H1 (cell line): Measurements from ENCODE around the gene KCNE4. TPM values are rescaled to one million over a fixed set of nuclear protein-coding genes. Genes with fewer than 3 reads are reported as not detected.

Experiments
- CTCF ChIA-PET: fragments of 300-600 bp; sonication (Branson Sonifier 250); formaldehyde crosslinking; loops from one replicate; lab custom pipeline; 2021; ENCODE audit not compliant: partially characterized antibody; lab: Charles Lee
- POLR2A ChIA-PET: fragments of 300-600 bp; sonication (Branson Sonifier 250); formaldehyde crosslinking; loops from one replicate; lab custom pipeline; 2021; ENCODE audit warnings: inconsistent platforms; ENCODE audit not compliant: partially characterized antibody; lab: Charles Lee
- DNase-seq, 2 experiments: peaks; one replicate each; pipeline versions ENCODE4 v3.0.0 to v3.0.0-alpha.2; 2010 to 2022; ENCODE audit warnings: low spot score in 2 of 2, low read depth in 1 of 2, mixed read lengths in 1 of 2
- FAIRE-seq: peaks from 2 replicates; lab custom pipeline; 2011; peaks lifted over from hg19 to GRCh38; lab: Jason Lieb, UNC
- H2AFZ ChIP-seq: 2 replicates; pipeline ENCODE4 v1.8.1; 2012; ENCODE audit warnings: low read length, inconsistent platforms
- H2AK5ac ChIP-seq: 2 replicates; pipeline ENCODE4 v1.6.1; 2013; ENCODE audit warnings: low read depth, low read length
- H2BK120ac ChIP-seq: replicated peaks from 2 replicates; pipeline ENCODE3; 2013; ENCODE audit warnings: low read depth, low read length, inconsistent platforms
- H2BK12ac ChIP-seq: 2 replicates; pipeline ENCODE4 v1.6.1; 2013; ENCODE audit warnings: low read depth, low read length
- H2BK15ac ChIP-seq: 2 replicates; pipeline ENCODE4 v1.6.1; 2013; ENCODE audit warnings: low read length
- H2BK20ac ChIP-seq: 2 replicates; pipeline ENCODE4 v1.6.1; 2013; ENCODE audit warnings: low read length
- H2BK5ac ChIP-seq: 2 replicates; pipeline ENCODE4 v1.6.1; 2013; ENCODE audit warnings: low read depth, low read length
- H3K14ac ChIP-seq: 2 replicates; pipeline ENCODE4 v1.6.1; 2013; ENCODE audit warnings: inconsistent platforms; ENCODE audit not compliant: insufficient read length
- H3K18ac ChIP-seq: 2 replicates; pipeline ENCODE4 v1.6.1; 2013; ENCODE audit warnings: low read length; ENCODE audit errors: extremely low read depth
- H3K23ac ChIP-seq: 2 replicates; pipeline ENCODE4 v1.6.1; 2013; ENCODE audit warnings: inconsistent platforms; ENCODE audit not compliant: insufficient read length
- H3K23me2 ChIP-seq: 2 replicates; pipeline ENCODE4 v1.6.1; 2013; ENCODE audit warnings: low read depth, low read length
- H3K27ac ChIP-seq: 2 replicates; pipeline ENCODE4 v1.6.1; 2011; ENCODE audit warnings: low read depth, low read length, inconsistent platforms
- H3K27me3 ChIP-seq, 4 experiments: replicated peaks in 1 of 4; 1 replicate in 1 of 4; 2 replicates in 3 of 4; pipeline versions ENCODE4 v1.6.1 to v1.8.1; 2011 to 2013; ENCODE audit warnings: low read length in 3 of 4, mild to moderate bottlenecking in 3 of 4, inconsistent platforms in 2 of 4, mixed read lengths in 2 of 4, moderate library complexity in 1 of 4; ENCODE audit not compliant: control insufficient read depth in 3 of 4, insufficient read depth in 3 of 4; ENCODE audit errors: extremely low read depth in 1 of 4
- H3K36me3 ChIP-seq, 4 experiments: 2 replicates each; pipeline versions ENCODE4 v1.6.1 to v1.8.1; 2011 to 2013; ENCODE audit warnings: mild to moderate bottlenecking in 4 of 4, low read length in 3 of 4, moderate library complexity in 2 of 4, control low read depth in 1 of 4, inconsistent platforms in 1 of 4; ENCODE audit not compliant: insufficient read depth in 4 of 4, control insufficient read depth in 2 of 4
- H3K4ac ChIP-seq: replicated peaks from 2 replicates; pipeline ENCODE3; 2013; ENCODE audit warnings: low read length, low read depth, mixed read lengths, inconsistent platforms; ENCODE audit not compliant: insufficient read length
- H3K4me1 ChIP-seq, 4 experiments: replicated peaks in 1 of 4; 1 replicate in 1 of 4; 2 replicates in 3 of 4; pipeline versions ENCODE4 v1.6.1 to v1.8.1; 2011 to 2013; ENCODE audit warnings: low read length in 3 of 4, inconsistent platforms in 2 of 4, mixed read lengths in 1 of 4; ENCODE audit not compliant: insufficient read depth in 4 of 4, control insufficient read depth in 3 of 4
- H3K4me2 ChIP-seq, 2 experiments: 2 replicates each; pipeline versions ENCODE4 v1.6.1 to v1.8.1; 2011 to 2013; ENCODE audit warnings: low read depth in 2 of 2, low read length in 2 of 2, control low read depth in 1 of 2, inconsistent platforms in 1 of 2, mild to moderate bottlenecking in 1 of 2; ENCODE audit not compliant: insufficient read depth in 1 of 2
- H3K4me3 ChIP-seq, 4 experiments: fragments of 200-600, 300-600 bp in 1 of 4; sonication (generic), shearing (Covaris generic), sonication (Bioruptor Twin) in 1 of 4; 2 replicates each; pipeline versions ENCODE4 v1.5.1 to v1.8.1; 2011 to 2016; ENCODE audit warnings: low read length in 4 of 4, low read depth in 3 of 4, control low read depth in 2 of 4, inconsistent platforms in 2 of 4, mild to moderate bottlenecking in 2 of 4, mixed read lengths in 1 of 4, moderate library complexity in 1 of 4; ENCODE audit not compliant: insufficient read depth in 2 of 4; ENCODE audit errors: extremely low read depth in 1 of 4
- H3K56ac ChIP-seq: replicated peaks from 2 replicates; pipeline ENCODE3; 2013; ENCODE audit warnings: low read depth, mild to moderate bottlenecking, mixed read lengths, low read length, inconsistent platforms; ENCODE audit not compliant: insufficient read length
- H3K79me1 ChIP-seq: 2 replicates; pipeline ENCODE4 v1.6.1; 2013; ENCODE audit warnings: low read depth, low read length, control low read depth
- H3K79me2 ChIP-seq, 2 experiments: 2 replicates each; pipeline versions ENCODE4 v1.6.1 to v1.8.1; 2012 to 2013; ENCODE audit warnings: low read length in 2 of 2, mild to moderate bottlenecking in 2 of 2, inconsistent platforms in 1 of 2; ENCODE audit not compliant: insufficient read depth in 2 of 2, control insufficient read depth in 1 of 2
- H3K9ac ChIP-seq, 4 experiments: replicated peaks in 1 of 4; 1 replicate in 1 of 4; 2 replicates in 3 of 4; pipeline versions ENCODE4 v1.6.1 to v1.8.1; 2011 to 2013; ENCODE audit warnings: low read depth in 3 of 4, low read length in 3 of 4, control low read depth in 2 of 4, mild to moderate bottlenecking in 2 of 4, moderate library complexity in 2 of 4, inconsistent platforms in 1 of 4; ENCODE audit errors: extremely low read depth in 1 of 4
- H3K9me3 ChIP-seq, 2 experiments: 2 replicates each; pipeline versions ENCODE4 v1.6.1 to v1.8.1; 2012 to 2013; ENCODE audit warnings: mild to moderate bottlenecking in 2 of 2, moderate library complexity in 2 of 2, control low read depth in 1 of 2, inconsistent platforms in 1 of 2, low read depth in 1 of 2, low read length in 1 of 2, mixed read lengths in 1 of 2; ENCODE audit not compliant: insufficient read depth in 2 of 2
- H4K20me1 ChIP-seq, 2 experiments: replicated peaks in 1 of 2; 2 replicates each; pipeline versions ENCODE3 to v1.8.1; 2011 to 2013; ENCODE audit warnings: inconsistent platforms in 2 of 2, low read length in 2 of 2, mild to moderate bottlenecking in 1 of 2; ENCODE audit not compliant: insufficient read depth in 2 of 2, control insufficient read depth in 1 of 2
- H4K5ac ChIP-seq: 2 replicates; pipeline ENCODE4 v1.6.1; 2013; ENCODE audit warnings: low read length, low read depth, mixed read lengths, inconsistent platforms; ENCODE audit not compliant: insufficient read length
- H4K8ac ChIP-seq: 2 replicates; pipeline ENCODE4 v1.8.0; 2013; ENCODE audit warnings: mild to moderate bottlenecking, moderate library complexity, low read length, inconsistent platforms; ENCODE audit not compliant: insufficient read depth; ENCODE audit errors: extremely low read depth
- H4K91ac ChIP-seq: replicated peaks from 2 replicates; pipeline ENCODE3; 2013; ENCODE audit warnings: low read length, mixed read lengths, inconsistent platforms; ENCODE audit not compliant: insufficient read length
- ATF2 ChIP-seq: IDR thresholded peaks from 2 replicates; pipeline ENCODE4 v1.6.1; 2012; ENCODE audit warnings: low read length, inconsistent platforms
- CBX5 ChIP-seq: fragments of 300-800, 300-1000 bp; sonication (generic); IDR thresholded peaks from 2 replicates; pipeline ENCODE4 v1.7.1; 2016; ENCODE audit warnings: antibody characterized with exemption, low read length, low read depth
- CBX8 ChIP-seq: fragments of 300-800, 300-1000 bp; sonication (generic); IDR thresholded peaks from 2 replicates; pipeline ENCODE4 v1.7.1; 2016; ENCODE audit warnings: low read depth, low read length, borderline replicate concordance
- EGR1 ChIP-seq: IDR thresholded peaks from 2 replicates; pipeline ENCODE4 v1.6.1; 2011; ENCODE audit warnings: low read depth, low read length, borderline replicate concordance
- HDAC2 ChIP-seq, 2 experiments: fragments of 300-600 bp in 1 of 2; sonication (generic) in 1 of 2; IDR thresholded peaks; 2 replicates each; pipeline ENCODE4 v1.6.1; 2011 to 2012; ENCODE audit warnings: low read depth in 2 of 2, low read length in 2 of 2, mild to moderate bottlenecking in 2 of 2, moderate library complexity in 2 of 2, borderline replicate concordance in 1 of 2, inconsistent platforms in 1 of 2
- JUN ChIP-seq: IDR thresholded peaks from 2 replicates; pipeline ENCODE4 v1.6.1; 2011; ENCODE audit warnings: low read depth, mild to moderate bottlenecking, improper control_type of control experiment, low read length
- KDM1A ChIP-seq: fragments of 200-600, 300-600 bp; sonication (generic); IDR thresholded peaks from 2 replicates; pipeline ENCODE4 v1.7.1; 2016; ENCODE audit warnings: mild to moderate bottlenecking, low read length, borderline replicate concordance
- KDM4A ChIP-seq: IDR thresholded peaks from one replicate; pipeline ENCODE4 v1.7.1; 2012; ENCODE audit warnings: low read depth, mild to moderate bottlenecking, moderate library complexity, low read length, inconsistent platforms; ENCODE audit not compliant: severe bottlenecking
- POLR2A ChIP-seq, 2 experiments: IDR thresholded peaks; 1 replicate in 1 of 2; 2 replicates in 1 of 2; pipeline ENCODE4 v1.6.1; 2011; ENCODE audit warnings: low read depth in 2 of 2, low read length in 2 of 2, mild to moderate bottlenecking in 2 of 2; ENCODE audit errors: control extremely low read depth in 1 of 2
- POLR2AphosphoS5 ChIP-seq: IDR thresholded peaks from 2 replicates; pipeline ENCODE4 v1.6.1; 2011; ENCODE audit warnings: low read depth, low read length
- SP2 ChIP-seq: IDR thresholded peaks from 2 replicates; pipeline ENCODE4 v1.6.1; 2012; ENCODE audit warnings: mild to moderate bottlenecking, low read length, inconsistent platforms
- TEAD4 ChIP-seq: IDR thresholded peaks from 2 replicates; pipeline ENCODE4 v1.6.1; 2012; ENCODE audit warnings: low read depth, low read length, inconsistent platforms, mixed read lengths
- YY1 ChIP-seq: IDR thresholded peaks from 2 replicates; pipeline ENCODE4 v1.6.1; 2011; ENCODE audit warnings: low read depth, mild to moderate bottlenecking, low read length
- ZNF274 ChIP-seq: IDR thresholded peaks from 2 replicates; pipeline ENCODE4 v1.7.0; 2012; ENCODE audit warnings: low read length, borderline replicate concordance; ENCODE audit errors: extremely low read depth
- WGBS, 2 experiments: shearing (Covaris generic) in 1 of 2; methylation state at CpG; one replicate each; pipeline versions ENCODE4 v1.1.6 to v1.1.7; 2013 to 2015; ENCODE audit warnings: low lambda C conversion rate in 2 of 2, mixed read lengths in 2 of 2, inconsistent platforms in 1 of 2, low coverage in 1 of 2, missing lambda C conversion rate in 1 of 2; ENCODE audit not compliant: insufficient replicate concordance in 2 of 2, insufficient coverage in 1 of 2, insufficient read length in 1 of 2; ENCODE audit errors: extremely low coverage in 1 of 2, missing lambda C conversion rate in 1 of 2; 5-methylcytosine and 5-hydroxymethylcytosine counted together
- polyA plus RNA-seq, 7 experiments: library from polyadenylated mRNA; depleted of rRNA in 3 of 7; stranded (reverse) in 5 of 7; unstranded in 2 of 7; fragments of >200 nt in 5 of 7; fragments of 200-250 nt in 2 of 7; gene quantifications; 1 replicate in 5 of 7; 2 replicates in 1 of 7; 4 replicates in 1 of 7; pipeline versions ENCODE4 v1.2.1 to v1.2.3, GENCODE V29; 2011 to 2013; ENCODE audit warnings: missing spikeins in 2 of 7, mixed read lengths in 2 of 7
- total RNA-seq: library from RNA; stranded (reverse); fragmentation: NEBNext Ultra II Directional; extraction: Animal tissue kit (Norgen Biotek cat#: 25700); gene quantifications from 2 replicates; pipeline ENCODE4 v1.2.1, GENCODE V29; 2021

KCNE4 gene
- total and polyA plus RNA-seq, 2 of the 8 experiments (the other 6 are each of a cell fraction or from before 2014, with no cell fraction given): 0.08 to 0.09 TPM

DNA sequence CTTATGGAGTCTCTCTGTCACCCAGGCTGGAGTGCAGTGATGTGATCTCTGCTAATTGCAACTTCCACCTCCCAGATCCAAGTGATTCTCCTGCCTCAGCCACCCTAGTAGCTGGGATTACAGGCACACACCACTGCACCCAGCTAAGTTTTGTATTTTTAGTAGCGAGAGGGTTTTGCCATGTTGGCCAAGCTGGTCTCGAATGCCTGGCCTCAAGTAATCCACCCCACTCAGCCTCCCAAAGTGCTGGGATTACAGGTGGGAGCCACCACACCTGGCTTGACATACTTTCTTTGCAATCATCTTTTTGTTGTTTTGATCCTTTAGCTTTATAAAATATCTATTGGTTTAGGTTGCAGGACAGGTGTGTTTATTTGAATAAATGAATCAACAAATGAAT lies 9.7 kb upstream of the KCNE4 start:
- peaks cover 0 to 16% (median 8%) of the 10 kb centered on the region in 4 experiments for H3K4me1 ChIP-seq
- ChIA-PET POLR2A (no interaction called here), CTCF (no interaction called here)
- no peak overlapping the region for H4K91ac ChIP-seq
- H2BK15ac ChIP-seq: no peak overlapping the region
- H2BK12ac ChIP-seq: no peak overlapping the region
- WGBS, 2 experiments: 76% methylated on average over 2 of the region's 2 CpGs; no CpG with 5 or more reads in 1 of the 2 experiments
- no peak overlapping the region for H3K56ac ChIP-seq
- no peak for DNase-seq
- no peaks in the 10 kb centered on the region for H4K20me1 ChIP-seq
- no peak for FAIRE-seq
- H3K9ac ChIP-seq: no peak overlapping the region
- H2BK120ac ChIP-seq: no peak overlapping the region
- no peak overlapping the region for H3K4me2 ChIP-seq
- H3K79me1 ChIP-seq: no peaks in the 10 kb centered on the region
- no peak overlapping the region for H3K27ac ChIP-seq
- H4K5ac ChIP-seq: no peak overlapping the region
- no peak overlapping the region for H4K8ac ChIP-seq
- H2AFZ ChIP-seq: no peak overlapping the region
- H3K27me3 ChIP-seq: no peaks in the 10 kb centered on the region
- no peaks in the 10 kb centered on the region for H3K36me3 ChIP-seq
- 0 out of 4 replicates have a peak, but pooled peaks cover 0 to 3% of the 10 kb centered on the region in 2 experiments for H3K9me3 ChIP-seq
- no peak overlapping the region for H2AK5ac ChIP-seq
- H3K18ac ChIP-seq: no peak overlapping the region
- H3K14ac ChIP-seq: no peak overlapping the region
- H3K79me2 ChIP-seq: no peaks in the 10 kb centered on the region
- no peaks in the 10 kb centered on the region for H3K23me2 ChIP-seq
- no peak overlapping the region for H3K4me3 ChIP-seq
- no peak overlapping the region for H3K4ac ChIP-seq
- no peak overlapping the region for H2BK5ac ChIP-seq
- no peak overlapping the region for H3K23ac ChIP-seq
- no peak overlapping the region for H2BK20ac ChIP-seq
- no peak for TF ChIP-seq YY1
- no peak for TF ChIP-seq SP2
- TF ChIP-seq CBX5: no peak
- TF ChIP-seq ZNF274: no peak
- TF ChIP-seq KDM4A: no peak
- no peak for TF ChIP-seq EGR1
- no peak for TF ChIP-seq POLR2A (IDR thresholded peaks at IDR 0.05; ENCODE audit: control extremely low read depth in 1 of 2, low read depth in 2 of 2, low read length in 2 of 2)
- TF ChIP-seq HDAC2 (IDR thresholded peaks at IDR 0.05; ENCODE audit: borderline replicate concordance in 1 of 2, low read depth in 2 of 2, low read length in 2 of 2): no peak
- TF ChIP-seq CBX8: no peak
- TF ChIP-seq ATF2: no peak
- no peak for TF ChIP-seq JUN
- TF ChIP-seq KDM1A: no peak
- TF ChIP-seq TEAD4: no peak
- TF ChIP-seq POLR2AphosphoS5: no peak
